Panc1 (cell line): ENCODE results near the gene LNPK. TPM values are rescaled to one million over a fixed set of nuclear protein-coding genes. Genes with fewer than 3 reads are reported as not detected.

ENCODE experiments used
- ATAC-seq: fragments of 200-7000 bp; cut with Tn5 transposase; 2 replicates; pipeline ENCODE4 v1.9.1; 2020; ENCODE audit warnings: mild to moderate bottlenecking, moderate library complexity
- BruUV-seq: library from RNA; stranded (reverse); fragments of 400-500 nt; replicated peaks from 2 replicates; lab custom pipeline; 2021; lab: Mats Ljungman, UMichigan
- CTCF ChIA-PET: fragments of 300-600 bp; sonication (Branson Sonifier 250); formaldehyde crosslinking; loops from one replicate; lab custom pipeline; 2022; ENCODE audit warnings: antibody characterized with exemption; lab: Charles Lee
- POLR2A ChIA-PET: fragments of 300-600 bp; sonication (Branson Sonifier 250); formaldehyde crosslinking; loops from one replicate; lab custom pipeline; 2022; ENCODE audit warnings: antibody characterized with exemption; lab: Charles Lee
- DNase-seq: peaks from one replicate; pipeline ENCODE4 v3.0.0-alpha.2; 2010; ENCODE audit warnings: low read depth, low spot score
- H3K27ac ChIP-seq: 2 replicates; pipeline ENCODE4 v1.5.1; 2011; ENCODE audit warnings: mild to moderate bottlenecking, low read length, inconsistent platforms
- H3K27me3 ChIP-seq: fragments of 200-500 bp; sonication (Bioruptor generic); 2 replicates; pipeline ENCODE4 v1.6.0; 2014; ENCODE audit warnings: low read length, inconsistent platforms; ENCODE audit not compliant: control insufficient read depth, insufficient read depth
- H3K36me3 ChIP-seq: fragments of 200-500 bp; sonication (Bioruptor generic); 2 replicates; pipeline ENCODE4 v1.5.1; 2014; ENCODE audit warnings: inconsistent platforms, mild to moderate bottlenecking, low read length, moderate library complexity; ENCODE audit not compliant: control insufficient read depth, insufficient read depth
- H3K4me1 ChIP-seq: 2 replicates; pipeline ENCODE4 v1.5.1; 2011; ENCODE audit warnings: inconsistent platforms, mild to moderate bottlenecking, low read length, moderate library complexity; ENCODE audit not compliant: control insufficient read depth, insufficient read depth
- H3K4me3 ChIP-seq, 2 experiments: 2 replicates each; pipeline ENCODE4 v1.5.1; 2011 to 2012; ENCODE audit warnings: low read depth in 2 of 2, low read length in 2 of 2, mild to moderate bottlenecking in 2 of 2, inconsistent platforms in 1 of 2, moderate library complexity in 1 of 2
- H3K9me3 ChIP-seq: fragments of 200-500 bp; sonication (Bioruptor generic); 2 replicates; pipeline ENCODE4 v1.5.1; 2014; ENCODE audit warnings: low read depth, mild to moderate bottlenecking, inconsistent platforms, low read length, moderate library complexity; ENCODE audit not compliant: control insufficient read depth, insufficient read depth
- POLR2AphosphoS5 ChIP-seq: IDR thresholded peaks from 2 replicates; pipeline ENCODE4 v1.6.1; 2012; ENCODE audit warnings: mild to moderate bottlenecking, low read depth, low read length, moderate library complexity
- SIN3A ChIP-seq: IDR thresholded peaks from 2 replicates; pipeline ENCODE4 v1.6.1; 2012; ENCODE audit warnings: low read depth, mild to moderate bottlenecking, low read length, moderate library complexity, borderline replicate concordance; ENCODE audit not compliant: insufficient read depth
- TCF7L2 ChIP-seq: IDR thresholded peaks from 2 replicates; pipeline ENCODE4 v1.6.1; 2011; ENCODE audit warnings: mild to moderate bottlenecking, low read depth, low read length, inconsistent platforms
- in situ Hi-C: cut with HindIII; loops from 2 replicates; pipeline ENCODE4 v1.10.0; 2016; ENCODE audit warnings: low sequenced_read_pairs, low pct_unique_long_range_greater_than_20kb
- intact Hi-C: fragments of 100-400 bp; cut with micrococcal nuclease; formaldehyde crosslinking; loops from one replicate; pipeline ENCODE4 v1.10.0; 2022; ENCODE audit not compliant: unreplicated experiment
- total RNA-seq: library from RNA; stranded (reverse); gene quantifications from one replicate; pipeline ENCODE4 v1.2.1, GENCODE V29; 2021; ENCODE audit not compliant: unreplicated experiment
- TF ChIP-seq, protein P1 (sequence below): fragments of 450-650 bp; IDR thresholded peaks from 2 replicates; pipeline ENCODE4 v1.5.1; 2017; ENCODE audit warnings: mild to moderate bottlenecking
- TF ChIP-seq, protein P2 (sequence below), 2 experiments: IDR thresholded peaks; 2 replicates each; pipeline ENCODE4 v1.6.1; 2011 to 2012; ENCODE audit warnings: low read depth in 2 of 2, control low read depth in 1 of 2, low read length in 1 of 2, mild to moderate bottlenecking in 1 of 2, moderate library complexity in 1 of 2; ENCODE audit not compliant: insufficient read depth in 1 of 2

LNPK gene
- total RNA-seq, 1 experiment from 2014 or later = 27.3 TPM

DNA sequence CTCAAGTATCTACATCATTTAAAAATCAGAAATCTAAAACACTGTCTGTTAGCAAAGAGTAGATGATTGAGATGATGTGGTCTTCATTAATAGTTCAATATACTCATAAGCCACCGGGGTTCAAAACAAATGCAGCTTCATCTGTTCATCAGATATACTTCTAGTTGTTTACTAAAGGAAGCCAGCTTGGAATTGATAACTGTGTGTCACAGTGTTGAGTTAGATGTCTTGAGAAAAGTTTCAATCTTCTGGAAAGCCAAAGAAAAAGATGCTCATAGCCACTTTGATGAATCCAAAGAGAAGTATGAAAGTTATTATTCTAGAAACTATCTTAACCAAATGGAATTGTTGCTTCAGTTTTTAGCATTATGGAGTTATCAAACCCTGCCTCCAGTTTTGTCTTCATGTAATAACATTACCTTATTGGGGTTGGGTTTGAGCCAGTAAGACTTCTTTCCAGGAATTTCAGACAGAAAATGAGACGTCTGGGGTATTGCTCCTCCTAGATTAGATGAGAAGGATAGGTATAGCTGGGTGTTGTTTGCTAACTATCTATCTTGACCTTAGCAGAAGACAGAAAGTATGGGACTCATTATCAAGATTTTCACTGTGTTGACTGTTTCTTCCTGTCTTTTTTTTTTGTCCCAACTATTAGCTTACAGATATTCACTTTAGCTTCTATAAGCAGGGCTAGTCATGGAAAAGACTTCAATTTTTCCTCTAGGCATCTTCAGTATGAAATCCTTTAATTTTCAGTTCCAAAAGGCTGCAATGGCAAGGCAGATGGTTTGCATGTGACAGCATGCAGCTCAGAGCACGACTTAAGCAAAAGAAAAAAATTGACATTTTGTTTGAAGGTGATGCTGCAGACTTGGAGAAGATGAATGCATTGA, 66.5 kb downstream of the LNPK start:
- in situ Hi-C loops = no loop called here
- no peak overlapping the region for H3K4me3 ChIP-seq
- DNase-seq (no peak), ATAC-seq (no peak)
- H3K27ac ChIP-seq = no peak overlapping the region
- intact Hi-C loops = no loop called here
- H3K36me3 ChIP-seq = peaks cover 2% of the 10 kb centered on the region; the same call in 1 of the 2 replicates
- no peaks in the 10 kb centered on the region for H3K27me3 ChIP-seq
- no peaks in the 10 kb centered on the region for H3K4me1 ChIP-seq
- TF ChIP-seq, protein P1, sequence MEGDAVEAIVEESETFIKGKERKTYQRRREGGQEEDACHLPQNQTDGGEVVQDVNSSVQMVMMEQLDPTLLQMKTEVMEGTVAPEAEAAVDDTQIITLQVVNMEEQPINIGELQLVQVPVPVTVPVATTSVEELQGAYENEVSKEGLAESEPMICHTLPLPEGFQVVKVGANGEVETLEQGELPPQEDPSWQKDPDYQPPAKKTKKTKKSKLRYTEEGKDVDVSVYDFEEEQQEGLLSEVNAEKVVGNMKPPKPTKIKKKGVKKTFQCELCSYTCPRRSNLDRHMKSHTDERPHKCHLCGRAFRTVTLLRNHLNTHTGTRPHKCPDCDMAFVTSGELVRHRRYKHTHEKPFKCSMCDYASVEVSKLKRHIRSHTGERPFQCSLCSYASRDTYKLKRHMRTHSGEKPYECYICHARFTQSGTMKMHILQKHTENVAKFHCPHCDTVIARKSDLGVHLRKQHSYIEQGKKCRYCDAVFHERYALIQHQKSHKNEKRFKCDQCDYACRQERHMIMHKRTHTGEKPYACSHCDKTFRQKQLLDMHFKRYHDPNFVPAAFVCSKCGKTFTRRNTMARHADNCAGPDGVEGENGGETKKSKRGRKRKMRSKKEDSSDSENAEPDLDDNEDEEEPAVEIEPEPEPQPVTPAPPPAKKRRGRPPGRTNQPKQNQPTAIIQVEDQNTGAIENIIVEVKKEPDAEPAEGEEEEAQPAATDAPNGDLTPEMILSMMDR = no peak
- TF ChIP-seq, protein P2, sequence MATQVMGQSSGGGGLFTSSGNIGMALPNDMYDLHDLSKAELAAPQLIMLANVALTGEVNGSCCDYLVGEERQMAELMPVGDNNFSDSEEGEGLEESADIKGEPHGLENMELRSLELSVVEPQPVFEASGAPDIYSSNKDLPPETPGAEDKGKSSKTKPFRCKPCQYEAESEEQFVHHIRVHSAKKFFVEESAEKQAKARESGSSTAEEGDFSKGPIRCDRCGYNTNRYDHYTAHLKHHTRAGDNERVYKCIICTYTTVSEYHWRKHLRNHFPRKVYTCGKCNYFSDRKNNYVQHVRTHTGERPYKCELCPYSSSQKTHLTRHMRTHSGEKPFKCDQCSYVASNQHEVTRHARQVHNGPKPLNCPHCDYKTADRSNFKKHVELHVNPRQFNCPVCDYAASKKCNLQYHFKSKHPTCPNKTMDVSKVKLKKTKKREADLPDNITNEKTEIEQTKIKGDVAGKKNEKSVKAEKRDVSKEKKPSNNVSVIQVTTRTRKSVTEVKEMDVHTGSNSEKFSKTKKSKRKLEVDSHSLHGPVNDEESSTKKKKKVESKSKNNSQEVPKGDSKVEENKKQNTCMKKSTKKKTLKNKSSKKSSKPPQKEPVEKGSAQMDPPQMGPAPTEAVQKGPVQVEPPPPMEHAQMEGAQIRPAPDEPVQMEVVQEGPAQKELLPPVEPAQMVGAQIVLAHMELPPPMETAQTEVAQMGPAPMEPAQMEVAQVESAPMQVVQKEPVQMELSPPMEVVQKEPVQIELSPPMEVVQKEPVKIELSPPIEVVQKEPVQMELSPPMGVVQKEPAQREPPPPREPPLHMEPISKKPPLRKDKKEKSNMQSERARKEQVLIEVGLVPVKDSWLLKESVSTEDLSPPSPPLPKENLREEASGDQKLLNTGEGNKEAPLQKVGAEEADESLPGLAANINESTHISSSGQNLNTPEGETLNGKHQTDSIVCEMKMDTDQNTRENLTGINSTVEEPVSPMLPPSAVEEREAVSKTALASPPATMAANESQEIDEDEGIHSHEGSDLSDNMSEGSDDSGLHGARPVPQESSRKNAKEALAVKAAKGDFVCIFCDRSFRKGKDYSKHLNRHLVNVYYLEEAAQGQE (IDR thresholded peaks at IDR 0.05; ENCODE audit: insufficient read depth in 1 of 2, low read depth in 2 of 2, low read length in 1 of 2) = no peak
- TF ChIP-seq POLR2AphosphoS5 (no peak), SIN3A (no peak), TCF7L2 (no peak)
- no TSS peak for BruUV-seq
- ChIA-PET POLR2A (no interaction called here), CTCF (no interaction called here)
- H3K9me3 ChIP-seq = no peaks in the 10 kb centered on the region

DNA sequence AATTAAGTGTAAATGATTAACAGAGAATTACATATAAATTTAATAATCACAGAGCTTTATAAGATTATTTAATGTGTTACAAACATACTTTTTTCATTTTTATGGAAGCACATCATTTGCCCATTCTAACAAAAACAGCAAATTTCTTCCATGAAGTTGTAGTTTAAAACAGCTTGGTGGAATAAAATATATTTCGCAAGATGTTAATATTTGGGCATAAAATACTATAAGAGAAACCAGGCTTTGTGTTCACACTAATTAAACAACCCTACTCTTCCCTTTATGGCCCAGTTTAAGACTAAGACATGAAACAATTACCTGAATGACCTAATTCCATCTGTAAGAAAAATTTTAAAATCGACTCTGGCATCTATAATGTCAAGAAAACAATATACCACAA, 69.4 kb downstream of the LNPK start:
- Histone ChIP-seq H3K36me3 (peaks cover 2% of the 10 kb centered on the region; the same call in 1 of the 2 replicates), H3K4me1 (no peaks in the 10 kb centered on the region), H3K27ac (no peak overlapping the region), H3K27me3 (no peaks in the 10 kb centered on the region), H3K9me3 (no peaks in the 10 kb centered on the region), H3K4me3 (no peak overlapping the region)
- CTCF ChIA-PET = no interaction called here
- BruUV-seq = no TSS peak
- intact Hi-C loops = no loop called here
- ATAC-seq (no peak), DNase-seq (no peak)
- POLR2A ChIA-PET = interaction anchor here (0.7 kb wide), 1 partner anchor 16 kb away, joined by 17 read pairs; no protein-coding TSS in a partner anchor
- in situ Hi-C loops = no loop called here
- TF ChIP-seq, protein P1 = no peak
- TF ChIP-seq, protein P2 (IDR thresholded peaks at IDR 0.05; ENCODE audit: insufficient read depth in 1 of 2, low read depth in 2 of 2, low read length in 1 of 2) = no peak
